MM.1S (cell line): ENCODE measurements around the gene PTPRN2.

ENCODE experiments used
- DNase-seq: peaks from one replicate; pipeline ENCODE4 v3.0.0-alpha.2; 2015
- H2AFZ ChIP-seq: fragments of 300-600 bp; sonication (generic); 2 replicates; pipeline ENCODE4 v1.6.0; 2016; ENCODE audit warnings: antibody characterized with exemption, low read length
- H3F3A ChIP-seq: fragments of 300-600 bp; sonication (generic); 2 replicates; pipeline ENCODE4 v1.6.1; 2016; ENCODE audit warnings: mild to moderate bottlenecking, antibody characterized with exemption, low read length, moderate library complexity, mixed read lengths; ENCODE audit not compliant: insufficient read depth
- H3K27ac ChIP-seq: fragments of 300-600 bp; sonication (generic); 2 replicates; pipeline ENCODE4 v1.5.1; 2016; ENCODE audit warnings: mild to moderate bottlenecking, low read length
- H3K27me3 ChIP-seq: fragments of 300-600 bp; sonication (generic); replicated peaks from 2 replicates; pipeline ENCODE4 v1.6.0; 2016; ENCODE audit warnings: low read length; ENCODE audit not compliant: insufficient read depth
- H3K36me3 ChIP-seq: fragments of 300-600 bp; sonication (generic); replicated peaks from 2 replicates; pipeline ENCODE4 v1.6.1; 2016; ENCODE audit warnings: mild to moderate bottlenecking, low read length, mixed read lengths; ENCODE audit not compliant: insufficient read depth
- H3K4me1 ChIP-seq: fragments of 300-600 bp; sonication (generic); 2 replicates; pipeline ENCODE4 v1.6.1; 2016; ENCODE audit warnings: low read length, mixed read lengths
- H3K4me2 ChIP-seq: fragments of 300-600 bp; sonication (generic); 2 replicates; pipeline ENCODE4 v1.6.0; 2016; ENCODE audit warnings: low read depth, low read length
- H3K4me3 ChIP-seq: fragments of 300-600 bp; sonication (generic); 2 replicates; pipeline ENCODE4 v1.5.1; 2016; ENCODE audit warnings: low read length, mixed read lengths
- H3K79me2 ChIP-seq: fragments of 300-600 bp; sonication (generic); 2 replicates; pipeline ENCODE4 v1.6.1; 2016; ENCODE audit warnings: mixed run types, low read length, mixed read lengths
- H3K9ac ChIP-seq: fragments of 300-600 bp; sonication (generic); 2 replicates; pipeline ENCODE4 v1.6.1; 2016; ENCODE audit warnings: low read length, mixed read lengths
- H3K9me2 ChIP-seq: fragments of 300-600 bp; sonication (generic); replicated peaks from 2 replicates; pipeline ENCODE4 v1.6.1; 2016; ENCODE audit warnings: mild to moderate bottlenecking, low read length, mixed read lengths; ENCODE audit not compliant: insufficient read depth
- H3K9me3 ChIP-seq: fragments of 300-600 bp; sonication (generic); replicated peaks from 2 replicates; pipeline ENCODE4 v1.6.1; 2016; ENCODE audit warnings: mild to moderate bottlenecking, low read length, mixed read lengths; ENCODE audit not compliant: insufficient read depth
- H4K20me1 ChIP-seq: fragments of 300-600 bp; sonication (generic); 2 replicates; pipeline ENCODE4 v1.6.1; 2016; ENCODE audit warnings: mild to moderate bottlenecking, low read length, moderate library complexity, mixed read lengths; ENCODE audit not compliant: insufficient read depth
- EZH2 ChIP-seq: fragments of 300-600 bp; sonication (generic); optimal IDR thresholded peaks from 2 replicates; pipeline ENCODE3; 2017; ENCODE audit warnings: low read depth, mild to moderate bottlenecking, antibody characterized with exemption, low read length, mixed read lengths
- EZH2phosphoT487 ChIP-seq: fragments of 300-600 bp; sonication (generic); IDR thresholded peaks from 2 replicates; pipeline ENCODE4 v1.6.1; 2018; ENCODE audit warnings: antibody characterized with exemption, low read length
- TF ChIP-seq, protein P1 (sequence below): fragments of 300-600 bp; sonication (generic); IDR thresholded peaks from 2 replicates; pipeline ENCODE4 v1.5.1; 2016; ENCODE audit warnings: antibody characterized with exemption, low read length, mixed read lengths

PTPRN2 gene

DNA sequence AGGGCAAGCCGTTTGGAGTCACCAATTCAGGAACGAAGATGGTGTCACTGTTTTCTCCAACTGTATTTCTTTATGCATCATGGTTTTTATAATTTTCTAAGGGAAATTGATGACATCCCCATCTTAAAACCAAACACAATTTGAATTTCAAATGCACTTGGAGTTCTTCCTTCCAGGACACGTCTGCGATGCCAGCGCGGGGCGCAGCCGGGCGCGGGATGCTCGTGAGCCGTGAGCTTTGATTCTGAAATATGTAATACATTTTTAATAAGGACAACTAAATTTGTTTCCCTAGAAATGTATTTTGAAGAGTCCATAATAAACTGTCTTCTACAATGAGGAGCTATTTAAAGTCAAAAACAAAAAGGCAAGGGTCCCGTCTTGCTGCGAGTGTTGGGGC lies 758.7 kb downstream of the PTPRN2 start:
- Histone ChIP-seq H2AFZ (no peak overlapping the region), H3F3A (no peaks in the 10 kb centered on the region), H3K9me2 (no peaks in the 10 kb centered on the region), H3K4me2 (no peak overlapping the region), H3K4me3 (no peak overlapping the region), H3K27ac (no peak overlapping the region), H3K4me1 (no peaks in the 10 kb centered on the region), H3K9me3 (no peaks in the 10 kb centered on the region), H3K79me2 (no peaks in the 10 kb centered on the region), H3K27me3 (peaks cover 69% of the 10 kb centered on the region), H3K36me3 (no peaks in the 10 kb centered on the region), H4K20me1 (no peaks in the 10 kb centered on the region), H3K9ac (no peak overlapping the region)
- no peak for DNase-seq
- TF ChIP-seq, protein P1, sequence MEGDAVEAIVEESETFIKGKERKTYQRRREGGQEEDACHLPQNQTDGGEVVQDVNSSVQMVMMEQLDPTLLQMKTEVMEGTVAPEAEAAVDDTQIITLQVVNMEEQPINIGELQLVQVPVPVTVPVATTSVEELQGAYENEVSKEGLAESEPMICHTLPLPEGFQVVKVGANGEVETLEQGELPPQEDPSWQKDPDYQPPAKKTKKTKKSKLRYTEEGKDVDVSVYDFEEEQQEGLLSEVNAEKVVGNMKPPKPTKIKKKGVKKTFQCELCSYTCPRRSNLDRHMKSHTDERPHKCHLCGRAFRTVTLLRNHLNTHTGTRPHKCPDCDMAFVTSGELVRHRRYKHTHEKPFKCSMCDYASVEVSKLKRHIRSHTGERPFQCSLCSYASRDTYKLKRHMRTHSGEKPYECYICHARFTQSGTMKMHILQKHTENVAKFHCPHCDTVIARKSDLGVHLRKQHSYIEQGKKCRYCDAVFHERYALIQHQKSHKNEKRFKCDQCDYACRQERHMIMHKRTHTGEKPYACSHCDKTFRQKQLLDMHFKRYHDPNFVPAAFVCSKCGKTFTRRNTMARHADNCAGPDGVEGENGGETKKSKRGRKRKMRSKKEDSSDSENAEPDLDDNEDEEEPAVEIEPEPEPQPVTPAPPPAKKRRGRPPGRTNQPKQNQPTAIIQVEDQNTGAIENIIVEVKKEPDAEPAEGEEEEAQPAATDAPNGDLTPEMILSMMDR = no peak
- TF ChIP-seq EZH2 = no peak
- no peak for TF ChIP-seq EZH2phosphoT487

DNA sequence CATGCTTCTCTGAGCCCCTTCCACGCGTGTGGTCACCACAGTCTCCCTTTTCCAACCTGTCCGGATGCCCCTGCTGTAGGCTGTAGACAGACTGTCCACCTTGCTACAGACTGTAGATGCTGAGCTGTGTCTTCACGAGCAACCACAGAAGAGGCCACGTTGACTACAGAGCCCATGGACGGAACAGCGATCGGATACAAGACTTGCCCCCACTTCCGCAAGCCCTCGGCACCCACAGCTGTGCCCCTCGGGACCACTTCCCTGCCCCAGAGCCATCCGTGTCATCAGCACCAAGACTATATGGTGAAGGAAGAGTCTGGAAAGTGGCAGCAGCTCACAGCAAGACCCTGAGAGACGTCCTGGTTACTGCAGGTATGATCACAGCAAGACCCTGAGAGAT lies 759.4 kb downstream of the PTPRN2 start:
- TF ChIP-seq, protein P1 = no peak
- TF ChIP-seq EZH2phosphoT487 (no peak), EZH2 (no peak)
- H3K27ac ChIP-seq = no peak overlapping the region
- no peak overlapping the region for H2AFZ ChIP-seq
- H3K9me2 ChIP-seq = no peaks in the 10 kb centered on the region
- no peaks in the 10 kb centered on the region for H4K20me1 ChIP-seq
- H3K4me1 ChIP-seq = no peaks in the 10 kb centered on the region
- H3K79me2 ChIP-seq = no peaks in the 10 kb centered on the region
- peaks cover 62% of the 10 kb centered on the region for H3K27me3 ChIP-seq
- no peaks in the 10 kb centered on the region for H3K36me3 ChIP-seq
- DNase-seq = no peak
- H3K4me3 ChIP-seq = no peak overlapping the region
- no peaks in the 10 kb centered on the region for H3F3A ChIP-seq
- H3K9ac ChIP-seq = no peak overlapping the region
- H3K4me2 ChIP-seq = no peak overlapping the region
- no peaks in the 10 kb centered on the region for H3K9me3 ChIP-seq

DNA sequence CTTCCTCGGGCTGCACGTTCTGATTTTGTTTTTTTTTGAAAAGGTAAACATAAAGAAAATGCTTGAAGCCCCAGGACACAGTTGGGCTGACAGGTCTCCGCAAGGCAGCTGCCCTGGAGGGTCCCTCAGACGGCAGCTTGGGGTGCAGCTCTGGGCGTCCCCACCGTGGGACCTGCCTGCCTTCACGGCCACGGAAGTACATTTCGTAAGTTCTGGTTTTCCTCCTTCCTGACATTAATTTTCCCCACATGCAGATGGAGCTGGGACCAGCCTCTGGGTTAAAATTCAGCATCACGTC lies 759.8 kb downstream of the PTPRN2 start:
- H3K9me2 ChIP-seq = no peaks in the 10 kb centered on the region
- no peak overlapping the region for H3K4me3 ChIP-seq
- H3K27me3 ChIP-seq = peaks cover 58% of the 10 kb centered on the region
- H3K36me3 ChIP-seq = no peaks in the 10 kb centered on the region
- H3F3A ChIP-seq = no peaks in the 10 kb centered on the region
- no peak for DNase-seq
- no peaks in the 10 kb centered on the region for H3K9me3 ChIP-seq
- no peaks in the 10 kb centered on the region for H4K20me1 ChIP-seq
- TF ChIP-seq EZH2 = no peak
- TF ChIP-seq, protein P1 = no peak
- TF ChIP-seq EZH2phosphoT487 = no peak
- no peak overlapping the region for H3K27ac ChIP-seq
- H2AFZ ChIP-seq = no peak overlapping the region
- H3K9ac ChIP-seq = no peak overlapping the region
- H3K4me2 ChIP-seq = no peak overlapping the region
- no peaks in the 10 kb centered on the region for H3K4me1 ChIP-seq
- H3K79me2 ChIP-seq = no peaks in the 10 kb centered on the region
